K562 (cell line): Measurements from ENCODE around the gene SYNPR. TPM values are rescaled to one million over a fixed set of nuclear protein-coding genes. Genes with fewer than 3 reads are reported as not detected.

Source experiments
- KDM5B ChIP-seq: fragments of 200-600 bp; sonication (generic); IDR thresholded peaks from 2 replicates; pipeline ENCODE4 v1.6.1; 2012; ENCODE audit warnings: low read depth, mild to moderate bottlenecking, moderate library complexity, low read length, control low read depth, inconsistent platforms; ENCODE audit not compliant: insufficient replicate concordance
- PCBP2 ChIP-seq: fragments of 200-400 bp; formaldehyde crosslinking; IDR thresholded peaks from 2 replicates; pipeline ENCODE4 v1.6.1; 2018; ENCODE audit warnings: low read length, low read depth, mild to moderate bottlenecking, moderate library complexity; ENCODE audit not compliant: poor library complexity, severe bottlenecking
- RAD51 ChIP-seq: fragments of 450-650 bp; IDR thresholded peaks from 2 replicates; pipeline ENCODE4 v1.7.1; 2016; ENCODE audit warnings: low read depth, mild to moderate bottlenecking, borderline replicate concordance
- ZNF444 ChIP-seq: fragments of 250-450 bp; sonication (Bioruptor Pico); IDR thresholded peaks from 2 replicates; pipeline ENCODE4 v1.4.0; 2020; ENCODE audit warnings: mild to moderate bottlenecking, moderate library complexity
- polyA plus RNA-seq, 8 experiments: library from polyadenylated mRNA; depleted of rRNA in 4 of 8; stranded (reverse) in 5 of 8; unstranded in 3 of 8; fragments of >200 nt; fragmentation: Nextera tagmentation in 2 of 8; fragmentation: Illumina TruSeq in 1 of 8; extraction: Ambion mirVana in 2 of 8; extraction: Trizol in 1 of 8; gene quantifications; 2 replicates each; pipeline versions ENCODE4 v1.2.1 to v1.2.3, GENCODE V29; 2011 to 2014; ENCODE audit warnings: inconsistent platforms in 1 of 8, missing spikeins in 1 of 8
- total RNA-seq, 7 experiments: library from RNA; depleted of rRNA in 6 of 7; stranded (reverse); fragments of >200 nt in 6 of 7; fragmentation: Illumina TruSeq in 2 of 7; extraction: Trizol in 2 of 7; gene quantifications; 2 replicates each; pipeline versions ENCODE4 v1.2.1 to v1.2.3, GENCODE V29; 2011 to 2021; ENCODE audit warnings: low replicate concordance in 1 of 7
- TF ChIP-seq, protein P1 (sequence below): sonication (generic); formaldehyde crosslinking; IDR thresholded peaks from 2 replicates; pipeline ENCODE4 v1.8.0; 2022; ENCODE audit warnings: missing genetic modification reagents, mild to moderate bottlenecking, borderline replicate concordance
- TF ChIP-seq, protein P2 (sequence below): sonication (generic); formaldehyde crosslinking; IDR thresholded peaks from 2 replicates; pipeline ENCODE4 v1.8.1; 2023; ENCODE audit warnings: mild to moderate bottlenecking, missing genetic modification reagents, moderate library complexity
- TF ChIP-seq, protein P3 (sequence below), 2 experiments: fragments of 450-650 bp in 1 of 2; sonication (generic) in 1 of 2; formaldehyde crosslinking; conservative IDR thresholded peaks; 2 replicates each; pipeline versions ENCODE4 v1.4.0 to v1.8.1; 2020 to 2022; ENCODE audit warnings: mild to moderate bottlenecking in 1 of 2, missing genetic modification reagents in 1 of 2
- TF ChIP-seq, protein P4 (sequence below): sonication (generic); formaldehyde crosslinking; IDR thresholded peaks from 2 replicates; pipeline ENCODE4 v1.8.0; 2022; ENCODE audit warnings: mild to moderate bottlenecking, missing genetic modification reagents

SYNPR gene
- total and polyA plus RNA-seq, 9 of the 15 experiments (the other 6 are each of a cell fraction or from before 2014, with no cell fraction given) = not detected

DNA sequence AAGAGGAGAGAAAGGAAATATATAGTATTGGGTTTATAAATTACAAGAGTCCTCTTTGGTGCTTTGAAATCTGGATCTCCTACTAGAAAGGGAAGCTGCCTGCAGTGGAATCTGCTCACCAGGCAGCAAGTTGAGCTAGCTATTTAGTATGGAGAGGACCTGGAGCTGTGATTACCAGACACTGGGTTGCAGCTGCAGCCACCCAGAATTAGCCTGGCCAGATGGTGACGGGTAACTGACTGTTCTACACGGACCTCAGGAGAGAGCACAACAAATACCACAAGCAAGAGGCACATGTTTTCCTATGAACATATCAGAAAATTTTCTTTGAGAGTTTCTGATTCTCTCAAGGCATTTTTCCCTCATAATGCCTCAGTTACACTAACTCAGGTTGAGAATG lies 46.5 kb downstream of the SYNPR start (continued):
- TF ChIP-seq, protein P1, sequence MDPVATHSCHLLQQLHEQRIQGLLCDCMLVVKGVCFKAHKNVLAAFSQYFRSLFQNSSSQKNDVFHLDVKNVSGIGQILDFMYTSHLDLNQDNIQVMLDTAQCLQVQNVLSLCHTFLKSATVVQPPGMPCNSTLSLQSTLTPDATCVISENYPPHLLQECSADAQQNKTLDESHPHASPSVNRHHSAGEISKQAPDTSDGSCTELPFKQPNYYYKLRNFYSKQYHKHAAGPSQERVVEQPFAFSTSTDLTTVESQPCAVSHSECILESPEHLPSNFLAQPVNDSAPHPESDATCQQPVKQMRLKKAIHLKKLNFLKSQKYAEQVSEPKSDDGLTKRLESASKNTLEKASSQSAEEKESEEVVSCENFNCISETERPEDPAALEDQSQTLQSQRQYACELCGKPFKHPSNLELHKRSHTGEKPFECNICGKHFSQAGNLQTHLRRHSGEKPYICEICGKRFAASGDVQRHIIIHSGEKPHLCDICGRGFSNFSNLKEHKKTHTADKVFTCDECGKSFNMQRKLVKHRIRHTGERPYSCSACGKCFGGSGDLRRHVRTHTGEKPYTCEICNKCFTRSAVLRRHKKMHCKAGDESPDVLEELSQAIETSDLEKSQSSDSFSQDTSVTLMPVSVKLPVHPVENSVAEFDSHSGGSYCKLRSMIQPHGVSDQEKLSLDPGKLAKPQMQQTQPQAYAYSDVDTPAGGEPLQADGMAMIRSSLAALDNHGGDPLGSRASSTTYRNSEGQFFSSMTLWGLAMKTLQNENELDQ (CRISPR knock-in tag) = no peak
- TF ChIP-seq RAD51 (no peak), PCBP2 (no peak), KDM5B (no peak), ZNF444 (no peak)
- TF ChIP-seq, protein P2, sequence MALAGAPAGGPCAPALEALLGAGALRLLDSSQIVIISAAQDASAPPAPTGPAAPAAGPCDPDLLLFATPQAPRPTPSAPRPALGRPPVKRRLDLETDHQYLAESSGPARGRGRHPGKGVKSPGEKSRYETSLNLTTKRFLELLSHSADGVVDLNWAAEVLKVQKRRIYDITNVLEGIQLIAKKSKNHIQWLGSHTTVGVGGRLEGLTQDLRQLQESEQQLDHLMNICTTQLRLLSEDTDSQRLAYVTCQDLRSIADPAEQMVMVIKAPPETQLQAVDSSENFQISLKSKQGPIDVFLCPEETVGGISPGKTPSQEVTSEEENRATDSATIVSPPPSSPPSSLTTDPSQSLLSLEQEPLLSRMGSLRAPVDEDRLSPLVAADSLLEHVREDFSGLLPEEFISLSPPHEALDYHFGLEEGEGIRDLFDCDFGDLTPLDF (CRISPR knock-in tag) = no peak
- TF ChIP-seq, protein P3, sequence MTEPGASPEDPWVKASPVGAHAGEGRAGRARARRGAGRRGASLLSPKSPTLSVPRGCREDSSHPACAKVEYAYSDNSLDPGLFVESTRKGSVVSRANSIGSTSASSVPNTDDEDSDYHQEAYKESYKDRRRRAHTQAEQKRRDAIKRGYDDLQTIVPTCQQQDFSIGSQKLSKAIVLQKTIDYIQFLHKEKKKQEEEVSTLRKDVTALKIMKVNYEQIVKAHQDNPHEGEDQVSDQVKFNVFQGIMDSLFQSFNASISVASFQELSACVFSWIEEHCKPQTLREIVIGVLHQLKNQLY (CRISPR knock-in tag; conservative IDR thresholded peaks at IDR 0.05) = no peak
- TF ChIP-seq, protein P4, sequence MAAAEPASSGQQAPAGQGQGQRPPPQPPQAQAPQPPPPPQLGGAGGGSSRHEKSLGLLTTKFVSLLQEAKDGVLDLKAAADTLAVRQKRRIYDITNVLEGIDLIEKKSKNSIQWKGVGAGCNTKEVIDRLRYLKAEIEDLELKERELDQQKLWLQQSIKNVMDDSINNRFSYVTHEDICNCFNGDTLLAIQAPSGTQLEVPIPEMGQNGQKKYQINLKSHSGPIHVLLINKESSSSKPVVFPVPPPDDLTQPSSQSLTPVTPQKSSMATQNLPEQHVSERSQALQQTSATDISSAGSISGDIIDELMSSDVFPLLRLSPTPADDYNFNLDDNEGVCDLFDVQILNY (CRISPR knock-in tag) = no peak
